Bronchial epithelial cell (primary cell): ENCODE results near the gene TAL1. TPM values are rescaled to one million over a fixed set of nuclear protein-coding genes. Genes with fewer than 3 reads are reported as not detected.

ENCODE experiments used
- DNase-seq: peaks from one replicate; pipeline ENCODE4 v3.0.0-alpha.2; 2010; ENCODE audit warnings: low read depth
- FAIRE-seq: peaks from 2 replicates; lab custom pipeline; 2011; peaks lifted over from hg19 to GRCh38; lab: Jason Lieb, UNC
- H3K27me3 ChIP-seq: 2 replicates; pipeline ENCODE4 v1.5.1; 2011; ENCODE audit warnings: low read length; ENCODE audit not compliant: control insufficient read depth, insufficient read depth
- H3K36me3 ChIP-seq: 2 replicates; pipeline ENCODE4 v1.5.1; 2011; ENCODE audit warnings: low read length; ENCODE audit not compliant: control insufficient read depth, insufficient read depth
- H3K4me3 ChIP-seq: 2 replicates; pipeline ENCODE4 v1.5.1; 2011; ENCODE audit warnings: mild to moderate bottlenecking, low read depth, low read length, control low read depth
- total RNA-seq: library from RNA; depleted of rRNA; stranded (reverse); fragments of >200 nt; gene quantifications from 2 replicates; pipeline ENCODE4 v1.2.1, GENCODE V29; 2014
- TF ChIP-seq, protein P1 (sequence below): IDR thresholded peaks from 2 replicates; pipeline ENCODE4 v1.5.1; 2011; ENCODE audit warnings: mild to moderate bottlenecking, moderate library complexity, low read length, control low read depth, inconsistent platforms; ENCODE audit not compliant: insufficient read depth, severe bottlenecking

The TAL1 gene
- total RNA-seq, 1 donor from 2014 or later: not detected

DNA sequence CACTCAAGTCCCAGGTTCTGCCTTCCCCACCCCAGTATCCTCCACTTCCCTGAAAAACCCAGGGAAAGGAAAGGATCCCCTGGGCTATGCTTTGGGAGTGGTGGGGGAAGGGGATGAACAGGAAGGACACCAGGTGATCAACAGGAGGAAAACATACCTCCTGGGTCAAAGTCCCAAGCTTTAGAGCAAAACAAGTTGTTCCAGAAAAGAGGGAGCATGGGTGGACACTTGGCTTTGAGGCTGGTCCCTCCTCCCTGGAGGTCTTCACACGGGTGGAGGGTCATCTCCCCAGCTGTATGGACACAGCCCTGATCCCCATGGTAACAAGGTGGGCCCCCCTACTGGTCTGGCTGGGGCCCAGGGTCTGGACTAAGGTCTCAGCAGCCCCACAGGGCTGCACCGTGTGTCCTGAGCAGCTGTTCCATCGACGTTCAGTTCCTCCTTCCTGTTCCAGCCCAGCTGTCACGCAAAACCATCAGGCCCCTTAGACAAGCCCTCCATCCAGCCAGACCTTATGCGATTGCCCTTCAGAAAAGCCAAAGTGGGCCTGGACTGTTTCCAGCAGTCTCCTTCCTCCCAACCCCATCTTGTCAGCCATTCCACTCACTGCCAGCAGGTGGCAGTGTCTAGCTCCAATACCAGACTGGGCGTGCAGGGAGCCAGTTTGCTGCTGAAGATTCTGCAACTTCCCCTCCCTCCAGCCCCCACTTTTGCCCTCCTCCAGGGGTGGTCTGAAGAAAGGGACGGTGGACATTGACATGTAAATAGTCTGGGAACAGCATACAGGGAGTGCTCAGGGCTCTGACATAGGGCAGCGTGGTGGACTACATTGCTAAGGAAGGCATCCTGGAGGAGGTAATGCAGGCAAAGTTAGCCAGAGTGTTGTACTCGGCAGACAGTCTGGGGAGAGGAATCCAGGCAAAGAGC is 39.3 kb downstream of the TAL1 start:
- TF ChIP-seq, protein P1, sequence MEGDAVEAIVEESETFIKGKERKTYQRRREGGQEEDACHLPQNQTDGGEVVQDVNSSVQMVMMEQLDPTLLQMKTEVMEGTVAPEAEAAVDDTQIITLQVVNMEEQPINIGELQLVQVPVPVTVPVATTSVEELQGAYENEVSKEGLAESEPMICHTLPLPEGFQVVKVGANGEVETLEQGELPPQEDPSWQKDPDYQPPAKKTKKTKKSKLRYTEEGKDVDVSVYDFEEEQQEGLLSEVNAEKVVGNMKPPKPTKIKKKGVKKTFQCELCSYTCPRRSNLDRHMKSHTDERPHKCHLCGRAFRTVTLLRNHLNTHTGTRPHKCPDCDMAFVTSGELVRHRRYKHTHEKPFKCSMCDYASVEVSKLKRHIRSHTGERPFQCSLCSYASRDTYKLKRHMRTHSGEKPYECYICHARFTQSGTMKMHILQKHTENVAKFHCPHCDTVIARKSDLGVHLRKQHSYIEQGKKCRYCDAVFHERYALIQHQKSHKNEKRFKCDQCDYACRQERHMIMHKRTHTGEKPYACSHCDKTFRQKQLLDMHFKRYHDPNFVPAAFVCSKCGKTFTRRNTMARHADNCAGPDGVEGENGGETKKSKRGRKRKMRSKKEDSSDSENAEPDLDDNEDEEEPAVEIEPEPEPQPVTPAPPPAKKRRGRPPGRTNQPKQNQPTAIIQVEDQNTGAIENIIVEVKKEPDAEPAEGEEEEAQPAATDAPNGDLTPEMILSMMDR: peak; percentile 95
- Histone ChIP-seq H3K4me3 (no peak overlapping the region), H3K36me3 (no peaks in the 10 kb centered on the region), H3K27me3 (no peaks in the 10 kb centered on the region)
- FAIRE-seq (peak; percentile 28), DNase-seq (peak; percentile 46)

DNA sequence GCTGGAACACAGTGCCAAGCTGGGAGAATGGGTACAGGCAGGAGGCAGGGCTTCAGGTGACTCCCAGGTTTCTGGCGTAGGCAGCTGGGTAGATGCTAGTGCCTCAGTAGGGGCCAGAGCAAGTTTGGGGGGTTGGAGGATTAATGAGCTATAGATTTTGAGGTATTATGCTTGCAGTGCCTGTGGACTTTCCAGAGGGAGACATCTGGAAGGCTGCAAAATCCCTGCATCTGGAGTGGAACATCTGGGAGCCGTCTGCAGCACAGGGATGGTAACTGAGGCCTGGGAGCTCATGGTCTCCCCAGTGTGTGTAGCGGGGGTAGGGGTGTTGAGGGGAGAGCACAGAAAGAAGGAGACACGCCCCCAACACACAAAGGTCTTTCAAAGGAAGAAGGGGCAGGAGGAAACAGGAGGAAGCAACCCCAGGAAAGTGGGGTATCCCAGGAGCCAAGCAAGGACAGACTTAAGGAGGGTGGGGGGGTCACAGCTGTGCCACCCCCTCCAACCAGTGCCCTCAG is 40.0 kb downstream of the TAL1 start:
- Histone ChIP-seq H3K27me3 (no peaks in the 10 kb centered on the region), H3K36me3 (no peaks in the 10 kb centered on the region), H3K4me3 (no peak overlapping the region)
- TF ChIP-seq, protein P1: no peak
- FAIRE-seq: no peak
- DNase-seq: no peak

DNA sequence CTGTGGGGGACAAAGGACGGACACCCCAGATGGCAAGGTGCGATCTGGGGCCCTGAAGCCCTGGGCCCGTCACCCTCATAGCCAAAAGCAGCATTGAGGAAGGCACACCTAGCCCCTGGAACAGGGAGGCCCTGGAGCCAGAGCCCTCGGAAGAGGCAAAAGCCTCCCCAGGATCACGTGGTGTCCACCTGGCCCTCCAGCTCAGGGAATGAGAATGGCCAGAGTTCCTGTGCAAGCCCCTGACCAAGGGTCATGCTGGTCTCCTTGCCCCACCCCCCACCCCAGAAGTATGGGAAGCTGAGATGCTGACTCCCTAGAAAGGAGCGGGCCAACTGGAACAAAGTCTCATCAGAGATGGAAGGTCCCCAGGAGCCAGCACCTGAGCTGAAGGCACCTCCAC is 41.2 kb downstream of the TAL1 start:
- TF ChIP-seq, protein P1: no peak
- H3K4me3 ChIP-seq: no peak overlapping the region
- no peak for FAIRE-seq

DNA sequence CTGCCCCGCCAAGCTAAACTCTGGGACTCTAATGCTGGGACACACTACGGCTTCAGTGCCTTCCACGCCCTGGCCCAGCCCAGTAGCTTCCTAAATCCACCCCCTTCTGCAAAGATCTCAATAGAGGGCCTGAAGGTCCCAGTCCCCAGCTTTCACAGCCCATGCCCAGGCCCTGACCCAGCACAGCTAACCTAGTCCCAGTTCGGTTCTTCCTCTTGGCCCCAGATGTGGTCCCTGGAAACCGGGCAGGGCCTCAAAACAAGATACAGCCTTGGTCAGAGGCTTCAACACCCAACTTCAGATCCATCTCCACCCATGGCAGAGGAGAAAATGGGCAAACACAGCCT is 41.5 kb downstream of the TAL1 start:
- Histone ChIP-seq H3K4me3 (no peak overlapping the region), H3K36me3 (no peaks in the 10 kb centered on the region), H3K27me3 (no peaks in the 10 kb centered on the region)
- TF ChIP-seq, protein P1: no peak
- FAIRE-seq (no peak), DNase-seq (no peak)

More for the DNA sequence above, 41.2 kb downstream of the TAL1 start:
- no peak for DNase-seq
- H3K36me3 ChIP-seq: no peaks in the 10 kb centered on the region
- no peaks in the 10 kb centered on the region for H3K27me3 ChIP-seq

DNA sequence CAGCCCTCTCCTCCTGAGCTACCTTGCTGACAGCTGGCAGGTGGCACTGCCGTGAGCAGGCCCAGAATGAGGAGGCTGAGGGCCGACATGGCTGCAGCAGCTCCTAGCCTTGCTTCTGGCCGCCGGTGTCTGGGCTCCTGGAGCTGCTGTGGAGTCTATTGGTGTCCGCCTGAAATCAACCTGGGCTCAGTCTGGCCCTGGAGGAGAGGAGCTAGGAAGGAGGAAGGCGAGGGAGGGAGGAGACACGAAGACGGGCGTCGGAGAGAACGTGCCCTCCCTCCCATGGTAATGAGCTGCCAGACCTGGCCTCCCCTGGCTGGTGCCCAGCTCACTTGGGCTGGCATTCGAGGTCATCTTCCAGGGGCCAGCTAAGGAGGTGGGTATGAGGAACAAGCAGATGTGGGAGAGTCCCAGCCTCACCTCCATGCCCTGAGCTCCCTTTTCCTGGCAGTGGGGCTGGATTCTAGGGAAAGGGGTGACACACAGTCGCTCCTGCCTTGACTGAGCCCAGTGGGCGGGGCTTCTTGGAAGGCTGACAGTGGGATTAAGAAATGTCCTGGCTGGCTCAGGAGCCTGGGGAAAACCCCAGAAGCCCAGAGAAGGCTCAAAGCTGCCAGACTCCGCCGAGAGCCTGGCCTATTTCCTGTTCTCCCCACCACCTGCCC is 42.0 kb downstream of the TAL1 start, which contains the start of gene PDZK1IP1:
Gene PDZK1IP1 (minus strand): TSS at position 193 of the 665 bp plus-strand sequence. CDS start 104 bp downstream, at position 89.
- FAIRE-seq: no peak
- H3K36me3 ChIP-seq: no peaks in the 10 kb centered on the region
- TF ChIP-seq, protein P1: no peak
- H3K27me3 ChIP-seq: no peaks in the 10 kb centered on the region
- peak within 1 kb of the TSS; percentile 10 for H3K4me3 ChIP-seq
- DNase-seq: peak; percentile 95
